HG03378 (cell line): Measurements from ENCODE around the gene AKAP5.
"Not testable (repeated sequence)": the region's sequence is repeated elsewhere in the genome, so short reads cannot be mapped to it uniquely, and the experiment has no call there.

ENCODE experiments used
- ATAC-seq: cut with Tn5 transposase; IDR thresholded peaks from one replicate; pipeline ENCODE4 v1.9.1; 2021; ENCODE audit warnings: mild to moderate bottlenecking, moderate library complexity; ENCODE audit not compliant: unreplicated experiment

The AKAP5 gene

DNA sequence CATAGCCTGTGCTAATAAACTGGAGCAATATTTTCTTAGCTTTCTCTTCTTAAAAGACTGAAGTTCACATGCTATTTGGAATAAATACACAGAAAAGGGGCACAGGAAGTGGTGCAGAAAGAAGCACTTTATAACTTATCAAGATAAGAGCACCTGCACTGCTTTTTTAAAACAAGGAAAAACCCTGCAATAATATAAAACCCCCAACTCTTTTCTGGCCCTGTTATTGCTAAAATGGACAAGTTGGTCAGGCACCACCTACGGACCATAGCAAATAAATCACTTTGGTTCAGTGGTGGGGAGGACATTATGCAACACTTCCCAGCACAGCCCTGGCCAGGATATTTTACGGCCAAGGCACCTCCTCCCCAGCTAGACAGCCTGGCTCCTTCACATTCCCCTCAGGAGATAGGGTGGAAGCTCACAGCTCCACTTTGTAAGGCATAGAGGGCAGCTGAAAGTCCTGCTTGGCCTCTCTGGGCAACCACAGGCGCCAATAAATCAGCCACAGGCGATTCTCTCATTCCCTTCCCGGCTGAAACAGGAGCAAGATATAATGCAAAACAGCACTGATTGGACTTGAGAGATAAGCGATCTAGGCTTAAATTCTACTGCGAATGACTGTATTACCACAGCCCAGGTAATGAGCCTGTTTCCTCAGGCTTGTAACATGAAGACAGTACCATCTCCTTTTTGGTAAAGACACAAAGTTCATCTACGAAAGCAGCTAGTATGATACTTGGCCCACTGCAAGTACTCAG, 36.3 kb downstream of the AKAP5 start:
- ATAC-seq: no peak

- ATAC-seq: no peak
Observed at GRCh38 chr14:64502456-64502855, 37.2 kb downstream of the AKAP5 start.

DNA sequence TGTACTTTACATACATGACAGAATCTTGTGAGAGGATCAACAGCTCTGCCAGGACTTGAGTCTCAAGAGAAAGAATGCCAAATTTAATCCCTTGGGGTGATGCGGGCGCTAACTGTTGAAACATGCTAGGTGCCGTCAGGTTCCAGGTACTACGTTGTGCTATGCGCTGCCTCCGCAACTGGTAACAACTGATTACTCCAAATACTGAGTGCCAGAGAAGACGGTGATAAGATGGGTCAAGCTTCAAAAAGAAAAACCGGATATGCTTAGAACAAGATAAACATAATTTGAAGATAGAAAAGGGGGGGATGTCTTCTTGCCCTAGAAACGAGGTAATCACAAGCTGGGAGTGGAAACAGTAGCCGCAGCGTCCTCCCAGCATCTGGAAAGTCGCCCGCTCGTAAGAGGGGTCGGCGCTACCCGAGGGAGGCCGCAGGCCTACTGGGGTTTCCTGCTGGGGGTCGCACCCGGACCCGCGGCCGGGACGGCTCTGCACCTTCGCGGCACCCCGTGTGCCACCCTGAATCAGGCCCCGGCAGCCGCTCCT, 37.7 kb downstream of the AKAP5 start:
- ATAC-seq: no peak

GRCh38 chr14:64503434-64504309, 38.4 kb downstream of the AKAP5 start, which contains the start of gene ZBTB25:
ZBTB25 (minus strand) TSS chr14:64503838; CDS start chr14:64490533, 13,305 bp downstream.
- peak; percentile 61 for ATAC-seq

- no peak for ATAC-seq
Observed at GRCh38 chr14:64504310-64504896, 39.1 kb downstream of the AKAP5 start, which contains the start of gene ZBTB1. ZBTB1 (plus strand) TSS chr14:64504770; CDS start chr14:64521505, 16,735 bp downstream.

GRCh38 chr14:64504897-64505794, 39.8 kb downstream of the AKAP5 start:
- peak; percentile 22 for ATAC-seq

DNA sequence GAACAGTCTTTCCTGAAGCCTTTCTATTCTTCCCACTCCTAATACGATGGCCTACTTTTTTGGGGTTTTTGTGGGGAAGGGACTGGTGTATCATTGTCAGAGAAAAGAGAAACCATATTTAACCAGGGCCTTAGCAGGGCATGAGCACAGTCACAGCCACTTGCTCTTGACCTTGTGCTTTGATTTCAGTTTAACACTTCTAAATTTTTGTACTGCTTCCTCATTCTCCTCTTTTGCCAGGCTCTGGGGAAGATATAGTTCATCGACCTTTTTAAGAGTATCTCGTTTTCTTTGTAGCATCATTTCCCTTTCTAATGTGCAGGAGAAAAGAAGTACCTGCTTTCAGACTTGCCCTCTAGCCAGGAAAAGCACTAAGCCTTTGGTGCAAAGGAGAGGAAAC, 41.4 kb downstream of the AKAP5 start:
- no peak for ATAC-seq

GRCh38 chr14:64507376-64508156, 42.3 kb downstream of the AKAP5 start:
- no peak for ATAC-seq

DNA sequence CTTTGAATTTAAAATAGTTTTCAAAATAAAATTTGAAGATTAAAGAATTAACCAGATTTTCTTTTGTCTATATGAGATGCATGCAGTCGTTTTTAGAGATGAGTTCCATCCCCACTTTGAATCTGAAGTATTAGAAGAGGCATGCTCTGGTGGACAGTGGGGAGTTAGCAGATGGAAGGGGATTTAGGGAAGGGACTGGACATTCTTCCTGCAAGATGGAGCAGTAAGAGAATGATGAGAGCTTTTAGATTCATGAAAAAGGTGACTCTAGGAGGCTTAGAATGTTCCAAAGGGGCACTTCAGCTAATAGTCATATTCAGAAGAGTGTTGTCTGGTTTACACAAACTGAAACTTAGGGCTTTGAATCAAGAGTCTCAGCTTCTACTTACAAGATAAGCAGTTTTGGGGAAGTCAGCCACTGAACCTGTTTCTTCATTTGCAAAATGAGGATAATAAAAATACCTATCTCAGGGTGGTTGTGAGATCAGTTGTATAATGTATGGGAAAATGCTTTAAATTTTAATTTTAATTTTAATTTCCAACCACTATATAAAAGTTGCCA, 43.0 kb downstream of the AKAP5 start:
- ATAC-seq: peak; percentile 23

DNA sequence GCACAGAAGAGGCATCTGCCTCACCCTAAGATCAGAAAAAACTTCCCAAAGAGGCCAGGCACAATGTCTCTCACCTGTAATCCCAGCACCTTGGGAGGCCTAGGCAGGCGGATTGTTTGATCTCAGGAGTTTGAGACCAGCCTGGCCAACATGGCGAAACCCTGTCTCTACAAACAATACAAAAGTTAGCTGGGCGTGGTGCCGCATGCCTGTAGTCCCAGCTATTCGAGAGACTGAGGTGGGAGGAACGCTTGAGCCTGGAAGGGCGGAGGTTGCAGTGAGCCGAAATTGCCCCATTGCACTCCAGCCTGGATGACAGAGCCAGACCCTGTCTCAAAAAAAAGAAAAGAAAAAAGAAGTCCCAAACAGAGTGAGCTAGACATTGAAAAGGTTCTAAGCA, 43.7 kb downstream of the AKAP5 start:
- no peak for ATAC-seq

DNA sequence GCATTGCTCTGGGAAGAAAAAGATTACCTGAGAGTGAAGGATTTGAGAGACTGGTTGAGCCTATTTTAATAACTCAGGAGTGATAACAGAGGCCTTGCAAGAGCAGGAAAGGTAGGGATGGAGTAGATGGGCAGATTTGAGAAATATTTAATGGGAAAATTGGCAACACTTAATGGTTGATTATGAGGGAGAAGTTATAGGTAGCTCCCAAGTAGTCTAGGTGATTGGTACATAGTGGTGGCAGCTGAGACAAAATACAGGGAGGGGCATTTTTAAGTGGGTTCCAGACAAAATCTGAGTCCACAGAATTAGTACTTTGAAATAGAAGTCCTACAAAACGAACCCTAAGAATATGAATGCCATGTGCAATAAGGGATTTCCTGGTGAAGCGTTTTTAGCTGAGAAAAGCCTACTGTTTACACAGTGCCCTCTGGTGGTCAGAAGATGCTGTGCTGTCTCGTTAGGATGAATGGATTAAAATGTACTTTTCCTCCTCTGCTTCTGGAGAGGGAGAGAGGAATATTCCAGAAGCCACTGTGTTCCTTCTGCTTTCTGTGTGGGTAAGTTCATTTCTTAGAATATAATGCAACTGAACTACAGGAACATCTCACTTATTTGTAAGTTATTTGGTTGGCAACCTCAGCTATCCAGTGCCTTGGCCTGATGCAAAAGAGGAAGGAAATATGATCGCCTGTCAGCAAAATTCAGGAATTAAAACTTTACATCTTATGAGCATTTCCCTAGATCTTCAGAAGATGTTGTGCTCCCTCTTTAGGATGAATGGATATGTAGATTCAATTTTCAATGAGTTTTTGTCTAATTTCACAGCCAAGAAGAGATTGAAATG, 45.7 kb downstream of the AKAP5 start:
- ATAC-seq: no peak

DNA sequence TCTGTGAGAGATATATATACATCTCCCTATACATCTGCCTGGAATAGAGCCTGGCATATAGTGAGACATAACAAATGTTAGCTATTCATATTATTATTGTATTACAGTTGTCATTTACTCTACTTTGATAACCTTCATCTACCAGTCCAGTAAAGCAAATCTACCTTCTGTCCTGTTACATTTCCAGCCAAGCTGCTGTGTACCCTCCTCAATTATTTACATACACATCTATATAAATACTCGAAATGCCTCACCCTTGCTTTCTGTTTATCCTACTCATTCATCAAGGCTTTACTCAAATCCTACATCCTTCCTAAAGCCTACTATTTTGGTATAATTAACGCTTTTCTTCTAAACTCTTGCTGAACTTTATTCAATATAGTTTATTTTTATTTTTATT, 48.0 kb downstream of the AKAP5 start:
- no peak for ATAC-seq

- no peak for ATAC-seq
Observed at GRCh38 chr14:64515053-64515452, 49.8 kb downstream of the AKAP5 start.

- ATAC-seq: no peak
Observed at GRCh38 chr14:64516969-64517368, 51.7 kb downstream of the AKAP5 start.

DNA sequence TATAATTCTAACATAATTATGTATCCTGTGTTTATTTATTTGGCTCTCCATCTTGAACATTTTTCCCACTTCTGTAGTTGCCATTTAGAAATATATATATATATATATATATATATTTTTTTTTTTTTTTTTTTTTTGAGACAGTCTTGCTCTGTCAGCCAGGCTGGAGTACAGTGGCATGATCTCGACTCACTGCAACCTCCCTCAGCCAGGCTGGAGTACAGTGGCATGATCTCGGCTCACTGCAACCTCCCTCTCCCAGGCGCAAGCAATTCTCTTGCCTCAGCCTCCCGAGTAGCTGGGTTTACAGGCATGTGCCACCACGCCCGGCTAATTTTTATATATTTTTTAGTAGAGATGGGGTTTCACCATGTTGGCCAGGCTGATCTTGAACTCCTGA, 52.4 kb downstream of the AKAP5 start:
- ATAC-seq: not testable (repeated sequence)

GRCh38 chr14:64518229-64518628, 52.9 kb downstream of the AKAP5 start:
- no peak for ATAC-seq

- ATAC-seq: no peak
Observed at GRCh38 chr14:64520699-64521098, 55.4 kb downstream of the AKAP5 start.
